Upper lobe of right lung (tissue), 1 donor: ENCODE measurements around the gene MCC. TPM values are rescaled to one million over a fixed set of nuclear protein-coding genes. Genes with fewer than 3 reads are reported as not detected.

ENCODE experiments used
- ATAC-seq: fragments of 200-7000 bp; cut with Tn5 transposase; one replicate; pipeline ENCODE4 v1.9.1; 2020; ENCODE audit warnings: mild to moderate bottlenecking, moderate library complexity
- DNase-seq: peaks from one replicate; pipeline ENCODE4 v3.0.0-alpha.2; 2020
- H3K27ac ChIP-seq: fragments of 200-600 bp; one replicate; pipeline ENCODE4 v1.8.0; 2022
- H3K27me3 ChIP-seq: fragments of 200-600 bp; one replicate; pipeline ENCODE4 v1.8.0; 2022; ENCODE audit warnings: mild to moderate bottlenecking
- H3K36me3 ChIP-seq: fragments of 200-600 bp; one replicate; pipeline ENCODE4 v1.8.0; 2022
- H3K4me1 ChIP-seq: fragments of 200-600 bp; one replicate; pipeline ENCODE4 v1.8.0; 2022
- H3K4me3 ChIP-seq: fragments of 200-600 bp; one replicate; pipeline ENCODE4 v1.8.0; 2022; ENCODE audit warnings: mild to moderate bottlenecking
- H3K9me3 ChIP-seq: fragments of 200-600 bp; one replicate; pipeline ENCODE4 v1.8.0; 2022
- intact Hi-C: fragments of 100-400 bp; cut with DNase I; formaldehyde crosslinking; loops from one replicate; pipeline ENCODE4 v1.11.0; 2022
- total RNA-seq: library from RNA; stranded (reverse); fragmentation: NEBNext Ultra II Directional; extraction: Animal tissue kit (Norgen Biotek cat#: 25700); gene quantifications from one replicate; pipeline ENCODE4 v1.2.1, GENCODE V29; 2021
- TF ChIP-seq, protein P1 (sequence below): fragments of 200-600 bp; IDR thresholded peaks from one replicate; pipeline ENCODE4 v1.8.0; 2022; ENCODE audit warnings: antibody characterized with exemption
- donor health status: DM: no; HTN: yes; CAD: no; lungs with severe emphysema.

Gene MCC
- total RNA-seq, 1 donor from 2014 or later, result 18.6 TPM

GRCh38 chr5:113166261-113166660 lies 322.0 kb downstream of the MCC start:
- ATAC-seq, result no peak
- Histone ChIP-seq H3K27ac (no peak overlapping the region), H3K27me3 (no peaks in the 10 kb centered on the region), H3K4me1 (no peaks in the 10 kb centered on the region), H3K4me3 (no peak overlapping the region), H3K9me3 (no peaks in the 10 kb centered on the region), H3K36me3 (no peaks in the 10 kb centered on the region)
- TF ChIP-seq, protein P1, sequence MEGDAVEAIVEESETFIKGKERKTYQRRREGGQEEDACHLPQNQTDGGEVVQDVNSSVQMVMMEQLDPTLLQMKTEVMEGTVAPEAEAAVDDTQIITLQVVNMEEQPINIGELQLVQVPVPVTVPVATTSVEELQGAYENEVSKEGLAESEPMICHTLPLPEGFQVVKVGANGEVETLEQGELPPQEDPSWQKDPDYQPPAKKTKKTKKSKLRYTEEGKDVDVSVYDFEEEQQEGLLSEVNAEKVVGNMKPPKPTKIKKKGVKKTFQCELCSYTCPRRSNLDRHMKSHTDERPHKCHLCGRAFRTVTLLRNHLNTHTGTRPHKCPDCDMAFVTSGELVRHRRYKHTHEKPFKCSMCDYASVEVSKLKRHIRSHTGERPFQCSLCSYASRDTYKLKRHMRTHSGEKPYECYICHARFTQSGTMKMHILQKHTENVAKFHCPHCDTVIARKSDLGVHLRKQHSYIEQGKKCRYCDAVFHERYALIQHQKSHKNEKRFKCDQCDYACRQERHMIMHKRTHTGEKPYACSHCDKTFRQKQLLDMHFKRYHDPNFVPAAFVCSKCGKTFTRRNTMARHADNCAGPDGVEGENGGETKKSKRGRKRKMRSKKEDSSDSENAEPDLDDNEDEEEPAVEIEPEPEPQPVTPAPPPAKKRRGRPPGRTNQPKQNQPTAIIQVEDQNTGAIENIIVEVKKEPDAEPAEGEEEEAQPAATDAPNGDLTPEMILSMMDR, result no peak
- no peak for DNase-seq
- intact Hi-C loops, result no loop called here

- ATAC-seq, result no peak
- no peak for DNase-seq
- Histone ChIP-seq H3K27me3 (no peaks in the 10 kb centered on the region), H3K4me1 (no peaks in the 10 kb centered on the region), H3K9me3 (no peaks in the 10 kb centered on the region), H3K36me3 (no peaks in the 10 kb centered on the region), H3K4me3 (no peak overlapping the region), H3K27ac (no peak overlapping the region)
- intact Hi-C loops, result no loop called here
- TF ChIP-seq, protein P1, result no peak
These were observed 324.2 kb downstream of the MCC start for GRCh38 chr5:113164021-113164420.

GRCh38 chr5:113163328-113163727 lies 324.9 kb downstream of the MCC start:
- intact Hi-C loops, result no loop called here
- Histone ChIP-seq H3K4me3 (no peak overlapping the region), H3K9me3 (no peaks in the 10 kb centered on the region), H3K4me1 (no peaks in the 10 kb centered on the region), H3K36me3 (no peaks in the 10 kb centered on the region), H3K27me3 (no peaks in the 10 kb centered on the region), H3K27ac (no peak overlapping the region)
- DNase-seq (no peak), ATAC-seq (no peak)
- TF ChIP-seq, protein P1, result no peak

GRCh38 chr5:113162770-113163169 lies 325.5 kb downstream of the MCC start:
- intact Hi-C loops, result no loop called here
- ATAC-seq (no peak), DNase-seq (no peak)
- no peaks in the 10 kb centered on the region for H3K9me3 ChIP-seq
- TF ChIP-seq, protein P1, result no peak
- H3K27ac ChIP-seq, result no peak overlapping the region
- no peaks in the 10 kb centered on the region for H3K4me1 ChIP-seq
- H3K36me3 ChIP-seq, result no peaks in the 10 kb centered on the region
- H3K27me3 ChIP-seq, result no peaks in the 10 kb centered on the region
- H3K4me3 ChIP-seq, result no peak overlapping the region

DNA sequence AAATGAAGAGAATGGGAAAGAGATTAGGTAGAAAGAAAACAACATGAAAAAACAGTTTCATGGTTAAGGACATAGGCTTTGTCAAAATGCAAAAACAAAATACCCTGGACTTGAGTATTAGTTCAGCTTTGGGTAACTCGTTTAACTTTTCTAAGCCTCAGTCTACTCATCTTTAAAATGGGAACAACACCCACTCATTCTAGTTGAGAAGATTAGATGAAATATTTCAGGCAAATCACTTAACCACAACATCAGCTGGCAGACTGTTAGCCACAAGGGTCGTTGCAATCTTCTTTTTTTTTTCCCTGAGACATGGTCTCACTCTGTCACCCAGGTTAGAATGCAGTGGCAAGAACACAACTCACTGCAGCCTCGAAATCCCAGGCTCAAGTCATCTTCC lies 326.0 kb downstream of the MCC start:
- ATAC-seq, result no peak
- no peak overlapping the region for H3K27ac ChIP-seq
- H3K36me3 ChIP-seq, result no peaks in the 10 kb centered on the region
- DNase-seq, result no peak
- intact Hi-C loops, result no loop called here
- no peak overlapping the region for H3K4me3 ChIP-seq
- TF ChIP-seq, protein P1, result no peak
- no peaks in the 10 kb centered on the region for H3K27me3 ChIP-seq
- no peaks in the 10 kb centered on the region for H3K9me3 ChIP-seq
- H3K4me1 ChIP-seq, result no peaks in the 10 kb centered on the region

DNA sequence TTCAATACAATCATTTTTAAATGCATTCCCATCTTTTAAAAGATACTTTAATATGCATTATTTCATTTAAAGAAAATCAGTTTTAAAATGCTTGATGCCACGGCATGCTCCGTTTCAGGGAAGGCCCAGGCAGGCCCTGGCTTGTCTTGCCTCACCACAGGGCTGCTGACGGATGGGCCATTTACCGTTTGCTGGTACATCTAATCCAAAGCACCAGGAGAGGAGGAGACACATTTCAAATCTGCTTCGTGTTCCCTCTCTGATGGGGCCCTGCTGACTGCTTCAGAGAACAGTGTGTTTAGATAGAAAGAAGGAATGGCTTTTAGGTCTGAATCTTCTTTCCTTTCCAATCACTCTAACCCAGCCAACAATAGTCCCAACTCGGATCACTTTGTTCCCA lies 326.4 kb downstream of the MCC start:
- no peak overlapping the region for H3K27ac ChIP-seq
- no peaks in the 10 kb centered on the region for H3K36me3 ChIP-seq
- ATAC-seq (no peak), DNase-seq (no peak)
- intact Hi-C loops, result no loop called here
- no peak overlapping the region for H3K4me3 ChIP-seq
- H3K27me3 ChIP-seq, result no peaks in the 10 kb centered on the region
- H3K4me1 ChIP-seq, result no peaks in the 10 kb centered on the region
- no peaks in the 10 kb centered on the region for H3K9me3 ChIP-seq
- TF ChIP-seq, protein P1, result no peak
